Measurements from ENCODE around the gene NEDD9.

DNA sequence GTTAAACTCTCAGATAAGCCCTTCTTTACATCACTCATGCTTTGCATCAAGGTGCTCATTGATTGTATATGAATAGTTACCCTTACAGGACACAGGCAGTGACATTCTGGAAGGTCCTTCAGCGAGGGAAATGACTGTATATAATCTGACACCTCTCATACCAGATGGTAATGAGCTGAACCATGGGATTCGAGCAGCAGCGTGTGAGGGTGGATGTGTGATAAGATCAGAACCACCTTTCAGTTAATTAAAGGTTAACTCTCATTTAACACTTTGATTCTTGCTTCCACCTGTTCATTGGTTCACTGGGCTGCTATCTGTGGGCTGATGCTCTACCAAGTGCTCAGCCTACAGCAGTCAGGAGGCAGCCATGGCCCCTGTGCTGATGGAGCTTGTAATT, 24.2 kb downstream of the NEDD9 start:
- no peak for TF ChIP-seq GATA2 (IDR thresholded peaks at IDR 0.05; ENCODE audit: low read depth, low read length)
- TF ChIP-seq GATA3 (IDR thresholded peaks at IDR 0.05; ENCODE audit: low read depth, low read length): no peak

Data from SH-SY5Y (cell line).